GM23338 (cell line): ENCODE measurements around the gene PPP1R9B. TPM values are rescaled to one million over a fixed set of nuclear protein-coding genes. Genes with fewer than 3 reads are reported as not detected.

Experiments
- ATAC-seq: fragments of 200-7000 bp; cut with Tn5 transposase; 3 replicates; pipeline ENCODE4 v1.9.1; 2020
- DNase-seq: peaks from one replicate; pipeline ENCODE4 v3.0.0-alpha.2; 2015; ENCODE audit warnings: low spot score
- H2AFZ ChIP-seq: fragments of 200-600 bp; sonication (generic); 2 replicates; pipeline ENCODE4 v1.8.0; 2016; ENCODE audit warnings: antibody characterized with exemption, mild to moderate bottlenecking, moderate library complexity
- H3F3A ChIP-seq: fragments of 200-600 bp; sonication (generic); replicated peaks from 2 replicates; pipeline ENCODE4 v1.8.0; 2017; ENCODE audit warnings: antibody characterized with exemption, mixed run types, low read depth
- H3K27ac ChIP-seq: fragments of 200-600 bp; sonication (generic); 2 replicates; pipeline ENCODE4 v1.6.1; 2016; ENCODE audit warnings: low read depth
- H3K27me3 ChIP-seq: fragments of 200-600 bp; sonication (generic); 2 replicates; pipeline ENCODE4 v1.8.0; 2016; ENCODE audit warnings: mild to moderate bottlenecking, mixed run types, moderate library complexity; ENCODE audit not compliant: insufficient read depth
- H3K36me3 ChIP-seq: fragments of 200-600 bp; sonication (generic); 2 replicates; pipeline ENCODE4 v1.8.0; 2016; ENCODE audit warnings: mild to moderate bottlenecking; ENCODE audit not compliant: insufficient read depth
- H3K4me1 ChIP-seq: fragments of 200-600 bp; sonication (generic); 2 replicates; pipeline ENCODE4 v1.8.0; 2016; ENCODE audit warnings: mild to moderate bottlenecking, moderate library complexity; ENCODE audit not compliant: insufficient read depth
- H3K4me2 ChIP-seq: fragments of 200-600 bp; sonication (generic); 2 replicates; pipeline ENCODE4 v1.7.1; 2017; ENCODE audit warnings: mixed run types
- H3K4me3 ChIP-seq: fragments of 200-600 bp; sonication (generic); 2 replicates; pipeline ENCODE4 v1.6.1; 2016; ENCODE audit warnings: mixed run types
- H3K79me2 ChIP-seq: fragments of 200-600 bp; sonication (generic); replicated peaks from 2 replicates; pipeline ENCODE4 v1.8.0; 2017; ENCODE audit warnings: mild to moderate bottlenecking; ENCODE audit not compliant: insufficient read depth
- H3K9me2 ChIP-seq: fragments of 200-600 bp; sonication (generic); 2 replicates; pipeline ENCODE4 v1.8.0; 2017; ENCODE audit not compliant: insufficient read depth
- H4K20me1 ChIP-seq: fragments of 200-600 bp; sonication (generic); replicated peaks from 2 replicates; pipeline ENCODE4 v1.8.0; 2017; ENCODE audit warnings: mild to moderate bottlenecking; ENCODE audit not compliant: insufficient read depth
- H3K27ac Mint-ChIP-seq: 2 replicates; pipeline ENCODE4 v1.8.0; 2020; ENCODE audit warnings: inconsistent platforms, mild to moderate bottlenecking, moderate library complexity, mixed read lengths
- H3K27me3 Mint-ChIP-seq: 3 replicates; pipeline ENCODE4 v1.8.0; 2022; ENCODE audit warnings: low read depth, mild to moderate bottlenecking, moderate library complexity, mixed read lengths, inconsistent platforms; ENCODE audit not compliant: insufficient read depth, poor library complexity
- H3K36me3 Mint-ChIP-seq: 3 replicates; pipeline ENCODE4 v1.8.0; 2021; ENCODE audit warnings: low read depth, mild to moderate bottlenecking, inconsistent platforms, moderate library complexity, mixed read lengths
- H3K4me1 Mint-ChIP-seq: 3 replicates; pipeline ENCODE4 v1.8.0; 2020; ENCODE audit warnings: mild to moderate bottlenecking, inconsistent platforms, mixed read lengths
- H3K4me3 Mint-ChIP-seq: 3 replicates; pipeline ENCODE4 v1.8.0; 2021; ENCODE audit warnings: moderate library complexity, mild to moderate bottlenecking, inconsistent platforms, mixed read lengths
- H3K9me3 Mint-ChIP-seq: 3 replicates; pipeline ENCODE4 v1.8.0; 2020; ENCODE audit warnings: moderate library complexity, mild to moderate bottlenecking, inconsistent platforms, mixed read lengths
- CREB1 ChIP-seq: fragments of 250-450 bp; sonication (Bioruptor Pico); IDR thresholded peaks from 2 replicates; pipeline ENCODE4 v1.5.0; 2020; ENCODE audit warnings: low read depth, mild to moderate bottlenecking, moderate library complexity
- CTCF ChIP-seq, 2 experiments: fragments of 200-600 bp in 1 of 2; sonication (generic) in 1 of 2; conservative IDR thresholded peaks; 2 replicates each; pipeline versions ENCODE4 v1.5.1 to v1.6.1; 2016 to 2017; ENCODE audit warnings: antibody characterized with exemption in 2 of 2, low read depth in 2 of 2, mild to moderate bottlenecking in 2 of 2, moderate library complexity in 1 of 2
- ETS1 ChIP-seq: IDR thresholded peaks from 2 replicates; pipeline ENCODE4 v1.6.1; 2016; ENCODE audit warnings: antibody characterized with exemption
- EZH2 ChIP-seq: fragments of 200-600 bp; sonication (generic); IDR thresholded peaks from one replicate; pipeline ENCODE4 v1.8.0; 2017; ENCODE audit warnings: antibody characterized with exemption, mild to moderate bottlenecking, low read depth; ENCODE audit not compliant: unreplicated experiment
- EZH2phosphoT487 ChIP-seq: fragments of 200-600 bp; sonication (generic); IDR thresholded peaks from one replicate; pipeline ENCODE4 v1.8.1; 2018; ENCODE audit warnings: antibody characterized with exemption; ENCODE audit not compliant: unreplicated experiment
- JUNB ChIP-seq: IDR thresholded peaks from one replicate; pipeline ENCODE4 v1.6.1; 2016; ENCODE audit warnings: antibody characterized with exemption; ENCODE audit not compliant: unreplicated experiment
- NANOG ChIP-seq: IDR thresholded peaks from 2 replicates; pipeline ENCODE4 v1.6.1; 2016; ENCODE audit warnings: antibody characterized with exemption, borderline replicate concordance
- POLR2AphosphoS5 ChIP-seq: IDR thresholded peaks from 2 replicates; pipeline ENCODE4 v1.6.1; 2016; ENCODE audit warnings: antibody characterized with exemption, low read depth
- REST ChIP-seq: IDR thresholded peaks from one replicate; pipeline ENCODE4 v1.6.1; 2018; ENCODE audit warnings: antibody characterized with exemption; ENCODE audit not compliant: unreplicated experiment
- STAT1 ChIP-seq: IDR thresholded peaks from one replicate; pipeline ENCODE4 v1.6.1; 2016; ENCODE audit warnings: antibody characterized with exemption; ENCODE audit not compliant: unreplicated experiment
- ZNF114 ChIP-seq: fragments of 250-450 bp; sonication (Bioruptor Pico); IDR thresholded peaks from 2 replicates; pipeline ENCODE4 v1.5.0; 2020; ENCODE audit warnings: mild to moderate bottlenecking, moderate library complexity
- ZNF331 ChIP-seq: fragments of 250-450 bp; sonication (Bioruptor Pico); IDR thresholded peaks from 2 replicates; pipeline ENCODE4 v1.5.0; 2020; ENCODE audit warnings: low read depth, mild to moderate bottlenecking, moderate library complexity
- ZNF462 ChIP-seq: fragments of 250-450 bp; sonication (Bioruptor Pico); IDR thresholded peaks from 2 replicates; pipeline ENCODE4 v1.5.0; 2020; ENCODE audit warnings: mild to moderate bottlenecking, moderate library complexity
- polyA plus RNA-seq: library from polyadenylated mRNA; unstranded; fragments of >200 nt; fragmentation: Nextera tagmentation; extraction: Ambion mirVana; gene quantifications from 2 replicates; pipeline ENCODE4 v1.2.1, GENCODE V29; 2016
- total RNA-seq: library from RNA; depleted of rRNA; stranded (reverse); fragments of >200 nt; shearing (Covaris generic); gene quantifications from 2 replicates; pipeline ENCODE4 v1.2.3, GENCODE V29; 2014

The PPP1R9B gene
- total and polyA plus RNA-seq, 2 experiments from 2014 or later: 2.1 to 10.5 TPM

- Histone ChIP-seq H3K4me1 (peaks cover 20% of the 10 kb centered on the region), H3K4me2 (peak overlapping the region; percentile 81), H3F3A (0 out of 2 replicates have a peak, but pooled peaks cover 8% of the 10 kb centered on the region), H3K4me3 (peak overlapping the region; percentile 49), H3K27ac (no peak overlapping the region), H3K79me2 (no peaks in the 10 kb centered on the region), H3K9me2 (no peaks in the 10 kb centered on the region), H4K20me1 (no peaks in the 10 kb centered on the region), H3K36me3 (no peaks in the 10 kb centered on the region), H2AFZ (peak overlapping the region; percentile 99), H3K27me3 (no peaks in the 10 kb centered on the region)
- H3K4me1 Mint-ChIP-seq: peaks cover 34% of the 10 kb centered on the region
- peak overlapping the region; percentile 68; the same call in 1 of the 2 replicates for H3K27ac Mint-ChIP-seq
- ATAC-seq (peak; percentile 79), DNase-seq (peak; percentile 80)
- H3K9me3 Mint-ChIP-seq: no peaks in the 10 kb centered on the region
- H3K27me3 Mint-ChIP-seq: peaks cover 17% of the 10 kb centered on the region
- no peaks in the 10 kb centered on the region; the same call in 2 of the 3 replicates for H3K36me3 Mint-ChIP-seq
- no peak for TF ChIP-seq ZNF114
- TF ChIP-seq NANOG: no peak
- TF ChIP-seq ZNF462 (CRISPR knock-in tag): no peak
- no peak for TF ChIP-seq EZH2
- TF ChIP-seq JUNB: no peak
- TF ChIP-seq EZH2phosphoT487: no peak
- TF ChIP-seq STAT1: no peak
- 0 out of 2 replicates have a peak, but pooled peaks have one; percentile 20 for TF ChIP-seq CREB1 (CRISPR knock-in tag)
- TF ChIP-seq POLR2AphosphoS5: no peak; the same call in 1 of the 2 replicates
- TF ChIP-seq CTCF (conservative IDR thresholded peaks at IDR 0.05; ENCODE audit: low read depth in 2 of 2): peak; percentile 57 to 72
- no peak for TF ChIP-seq ZNF331 (CRISPR knock-in tag)
- no peak for TF ChIP-seq ETS1
- no peak for TF ChIP-seq REST
- H3K4me3 Mint-ChIP-seq: peak overlapping the region; percentile 63
Observed at GRCh38 chr17:50177983-50178834, 27.7 kb upstream of the PPP1R9B start.
